PC-3 (cell line): ENCODE measurements around the gene HNF1A.

Experiments
- EZH2 ChIP-seq: fragments of 300-600 bp; sonication (generic); IDR thresholded peaks from one replicate; pipeline ENCODE4 v1.6.1; 2017; ENCODE audit warnings: antibody characterized with exemption, mild to moderate bottlenecking, low read length; ENCODE audit not compliant: unreplicated experiment
- TF ChIP-seq, protein P1 (sequence below): fragments of 300-600 bp; sonication (generic); conservative IDR thresholded peaks from 2 replicates; pipeline ENCODE4 v1.5.1; 2017; ENCODE audit warnings: antibody characterized with exemption, low read depth, mild to moderate bottlenecking, low read length

DNA sequence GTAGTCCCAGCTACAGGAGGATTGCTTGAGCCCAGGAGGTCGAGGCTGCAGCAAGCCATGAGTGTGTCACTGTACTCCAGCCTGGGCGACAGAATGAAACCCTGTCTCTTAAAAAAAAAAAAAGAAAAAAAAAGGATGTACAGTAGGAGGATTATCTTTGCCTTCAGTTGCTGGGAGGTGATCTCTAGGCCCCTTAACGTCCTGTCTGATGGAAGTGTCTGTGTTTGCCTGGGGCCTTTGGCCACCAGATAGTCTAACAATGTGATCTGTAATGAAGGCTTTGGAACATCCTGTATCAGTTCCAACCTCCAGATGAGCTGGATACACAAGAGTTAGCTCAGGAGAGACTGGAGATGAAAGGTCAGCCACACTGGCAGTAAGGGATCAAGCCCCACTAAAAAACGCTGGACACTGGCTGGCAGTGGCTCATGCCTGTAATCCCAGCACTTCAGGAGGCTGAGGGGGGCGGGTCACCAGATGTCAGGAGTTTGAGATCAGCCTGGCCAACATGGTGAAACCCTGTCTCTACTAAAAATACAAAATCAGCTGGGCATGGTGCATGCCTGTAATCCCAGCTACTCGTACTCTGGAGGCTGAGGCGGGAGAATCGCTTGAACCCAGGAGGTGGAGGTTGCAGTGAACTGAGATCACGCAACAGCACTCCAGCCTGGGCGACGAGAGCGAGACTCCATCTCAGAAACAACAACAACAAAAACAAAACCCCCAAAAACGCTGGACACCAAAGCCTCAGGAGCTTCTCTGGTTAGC, 19.0 kb upstream of the HNF1A start:
- TF ChIP-seq, protein P1, sequence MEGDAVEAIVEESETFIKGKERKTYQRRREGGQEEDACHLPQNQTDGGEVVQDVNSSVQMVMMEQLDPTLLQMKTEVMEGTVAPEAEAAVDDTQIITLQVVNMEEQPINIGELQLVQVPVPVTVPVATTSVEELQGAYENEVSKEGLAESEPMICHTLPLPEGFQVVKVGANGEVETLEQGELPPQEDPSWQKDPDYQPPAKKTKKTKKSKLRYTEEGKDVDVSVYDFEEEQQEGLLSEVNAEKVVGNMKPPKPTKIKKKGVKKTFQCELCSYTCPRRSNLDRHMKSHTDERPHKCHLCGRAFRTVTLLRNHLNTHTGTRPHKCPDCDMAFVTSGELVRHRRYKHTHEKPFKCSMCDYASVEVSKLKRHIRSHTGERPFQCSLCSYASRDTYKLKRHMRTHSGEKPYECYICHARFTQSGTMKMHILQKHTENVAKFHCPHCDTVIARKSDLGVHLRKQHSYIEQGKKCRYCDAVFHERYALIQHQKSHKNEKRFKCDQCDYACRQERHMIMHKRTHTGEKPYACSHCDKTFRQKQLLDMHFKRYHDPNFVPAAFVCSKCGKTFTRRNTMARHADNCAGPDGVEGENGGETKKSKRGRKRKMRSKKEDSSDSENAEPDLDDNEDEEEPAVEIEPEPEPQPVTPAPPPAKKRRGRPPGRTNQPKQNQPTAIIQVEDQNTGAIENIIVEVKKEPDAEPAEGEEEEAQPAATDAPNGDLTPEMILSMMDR = no peak
- no peak for TF ChIP-seq EZH2
